ENCODE data around the gene SUSD6.

DNA sequence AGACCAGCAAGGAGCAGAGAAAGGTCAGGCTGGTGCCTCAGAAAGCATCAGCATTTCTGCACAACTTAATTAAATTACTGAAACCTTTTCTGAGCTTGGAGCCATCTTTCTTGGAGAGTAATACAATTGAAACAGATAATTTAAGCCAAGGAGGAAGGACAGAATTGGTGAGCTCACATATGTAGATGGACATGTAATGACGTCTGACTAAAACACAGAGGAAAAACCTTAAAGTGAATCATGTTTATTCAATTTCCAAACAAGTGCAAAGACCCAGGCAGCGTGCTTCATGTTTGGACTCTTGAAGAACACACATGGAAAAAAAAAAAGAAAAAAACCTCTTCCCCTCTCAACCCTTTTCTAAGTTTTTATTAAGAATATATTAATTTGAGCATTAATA, 19.0 kb downstream of the SUSD6 start:
- TF ChIP-seq POLR2A (IDR thresholded peaks at IDR 0.05; ENCODE audit: low read length) (no peak), EP300 (IDR thresholded peaks at IDR 0.05) (no peak), KDM1A (IDR thresholded peaks at IDR 0.05; ENCODE audit: low read depth) (no peak)
- TF ChIP-seq, protein P1, sequence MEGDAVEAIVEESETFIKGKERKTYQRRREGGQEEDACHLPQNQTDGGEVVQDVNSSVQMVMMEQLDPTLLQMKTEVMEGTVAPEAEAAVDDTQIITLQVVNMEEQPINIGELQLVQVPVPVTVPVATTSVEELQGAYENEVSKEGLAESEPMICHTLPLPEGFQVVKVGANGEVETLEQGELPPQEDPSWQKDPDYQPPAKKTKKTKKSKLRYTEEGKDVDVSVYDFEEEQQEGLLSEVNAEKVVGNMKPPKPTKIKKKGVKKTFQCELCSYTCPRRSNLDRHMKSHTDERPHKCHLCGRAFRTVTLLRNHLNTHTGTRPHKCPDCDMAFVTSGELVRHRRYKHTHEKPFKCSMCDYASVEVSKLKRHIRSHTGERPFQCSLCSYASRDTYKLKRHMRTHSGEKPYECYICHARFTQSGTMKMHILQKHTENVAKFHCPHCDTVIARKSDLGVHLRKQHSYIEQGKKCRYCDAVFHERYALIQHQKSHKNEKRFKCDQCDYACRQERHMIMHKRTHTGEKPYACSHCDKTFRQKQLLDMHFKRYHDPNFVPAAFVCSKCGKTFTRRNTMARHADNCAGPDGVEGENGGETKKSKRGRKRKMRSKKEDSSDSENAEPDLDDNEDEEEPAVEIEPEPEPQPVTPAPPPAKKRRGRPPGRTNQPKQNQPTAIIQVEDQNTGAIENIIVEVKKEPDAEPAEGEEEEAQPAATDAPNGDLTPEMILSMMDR (IDR thresholded peaks at IDR 0.05): no peak
- TF ChIP-seq, protein P2, sequence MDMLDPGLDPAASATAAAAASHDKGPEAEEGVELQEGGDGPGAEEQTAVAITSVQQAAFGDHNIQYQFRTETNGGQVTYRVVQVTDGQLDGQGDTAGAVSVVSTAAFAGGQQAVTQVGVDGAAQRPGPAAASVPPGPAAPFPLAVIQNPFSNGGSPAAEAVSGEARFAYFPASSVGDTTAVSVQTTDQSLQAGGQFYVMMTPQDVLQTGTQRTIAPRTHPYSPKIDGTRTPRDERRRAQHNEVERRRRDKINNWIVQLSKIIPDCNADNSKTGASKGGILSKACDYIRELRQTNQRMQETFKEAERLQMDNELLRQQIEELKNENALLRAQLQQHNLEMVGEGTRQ (IDR thresholded peaks at IDR 0.05): no peak
- TF ChIP-seq, protein P3, sequence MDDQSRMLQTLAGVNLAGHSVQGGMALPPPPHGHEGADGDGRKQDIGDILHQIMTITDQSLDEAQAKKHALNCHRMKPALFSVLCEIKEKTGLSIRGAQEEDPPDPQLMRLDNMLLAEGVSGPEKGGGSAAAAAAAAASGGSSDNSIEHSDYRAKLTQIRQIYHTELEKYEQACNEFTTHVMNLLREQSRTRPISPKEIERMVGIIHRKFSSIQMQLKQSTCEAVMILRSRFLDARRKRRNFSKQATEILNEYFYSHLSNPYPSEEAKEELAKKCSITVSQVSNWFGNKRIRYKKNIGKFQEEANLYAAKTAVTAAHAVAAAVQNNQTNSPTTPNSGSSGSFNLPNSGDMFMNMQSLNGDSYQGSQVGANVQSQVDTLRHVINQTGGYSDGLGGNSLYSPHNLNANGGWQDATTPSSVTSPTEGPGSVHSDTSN (IDR thresholded peaks at IDR 0.05): no peak
